ENCODE measurements around the gene NLRP6. TPM values are rescaled to one million over a fixed set of nuclear protein-coding genes. Genes with fewer than 3 reads are reported as not detected.
A peak's percentile ranks its signal among the peaks of the same experiment; 100 is the strongest.

Gene NLRP6
- total and polyA plus RNA-seq, 2 donors from 2014 or later: 0.32 to 1.6 TPM

DNA sequence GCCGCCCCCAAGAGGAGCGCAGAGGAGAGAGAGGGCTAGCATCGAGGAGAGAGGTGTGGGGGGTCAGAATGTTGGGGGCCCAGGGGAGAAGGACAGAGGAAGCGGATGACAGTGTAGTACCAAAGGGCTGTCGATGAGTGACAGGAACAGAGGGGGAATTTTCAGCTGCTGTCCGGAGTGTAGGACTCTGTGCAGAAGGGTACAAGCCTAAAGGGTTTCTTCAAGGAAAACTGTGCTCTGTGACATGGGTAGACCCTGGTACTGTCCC lies 5.3 kb upstream of the NLRP6 start:
- H3K27ac ChIP-seq (ENCODE audit: low read depth in 2 of 2, low read length in 2 of 2): no peak overlapping the region
- no peaks in the 10 kb centered on the region for H3K9me3 ChIP-seq (ENCODE audit: control insufficient read depth in 2 of 3, insufficient read depth in 1 of 3, low read length in 3 of 3)
- no peak overlapping the region for H3K4me3 ChIP-seq (ENCODE audit: low read length in 3 of 3)
- H3K9ac ChIP-seq (ENCODE audit: low read length in 3 of 3): no peak overlapping the region
- H3K4me1 ChIP-seq (ENCODE audit: control insufficient read depth in 2 of 3, insufficient read depth in 2 of 3, low read depth in 1 of 3, low read length in 3 of 3): no peaks in the 10 kb centered on the region
- no peaks in the 10 kb centered on the region for H3K27me3 ChIP-seq (ENCODE audit: control insufficient read depth, insufficient read depth, low read length)
- no peak for FAIRE-seq
- TF ChIP-seq, protein P1, sequence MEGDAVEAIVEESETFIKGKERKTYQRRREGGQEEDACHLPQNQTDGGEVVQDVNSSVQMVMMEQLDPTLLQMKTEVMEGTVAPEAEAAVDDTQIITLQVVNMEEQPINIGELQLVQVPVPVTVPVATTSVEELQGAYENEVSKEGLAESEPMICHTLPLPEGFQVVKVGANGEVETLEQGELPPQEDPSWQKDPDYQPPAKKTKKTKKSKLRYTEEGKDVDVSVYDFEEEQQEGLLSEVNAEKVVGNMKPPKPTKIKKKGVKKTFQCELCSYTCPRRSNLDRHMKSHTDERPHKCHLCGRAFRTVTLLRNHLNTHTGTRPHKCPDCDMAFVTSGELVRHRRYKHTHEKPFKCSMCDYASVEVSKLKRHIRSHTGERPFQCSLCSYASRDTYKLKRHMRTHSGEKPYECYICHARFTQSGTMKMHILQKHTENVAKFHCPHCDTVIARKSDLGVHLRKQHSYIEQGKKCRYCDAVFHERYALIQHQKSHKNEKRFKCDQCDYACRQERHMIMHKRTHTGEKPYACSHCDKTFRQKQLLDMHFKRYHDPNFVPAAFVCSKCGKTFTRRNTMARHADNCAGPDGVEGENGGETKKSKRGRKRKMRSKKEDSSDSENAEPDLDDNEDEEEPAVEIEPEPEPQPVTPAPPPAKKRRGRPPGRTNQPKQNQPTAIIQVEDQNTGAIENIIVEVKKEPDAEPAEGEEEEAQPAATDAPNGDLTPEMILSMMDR (IDR thresholded peaks at IDR 0.05; ENCODE audit: borderline replicate concordance, extremely low read depth, insufficient read depth): no peak
- H3K36me3 ChIP-seq (ENCODE audit: control insufficient read depth in 2 of 3, insufficient read depth in 3 of 3, low read length in 3 of 3): no peaks in the 10 kb centered on the region
- no peak for DNase-seq
- intact Hi-C loops (cut with DNase I): no loop called here

DNA sequence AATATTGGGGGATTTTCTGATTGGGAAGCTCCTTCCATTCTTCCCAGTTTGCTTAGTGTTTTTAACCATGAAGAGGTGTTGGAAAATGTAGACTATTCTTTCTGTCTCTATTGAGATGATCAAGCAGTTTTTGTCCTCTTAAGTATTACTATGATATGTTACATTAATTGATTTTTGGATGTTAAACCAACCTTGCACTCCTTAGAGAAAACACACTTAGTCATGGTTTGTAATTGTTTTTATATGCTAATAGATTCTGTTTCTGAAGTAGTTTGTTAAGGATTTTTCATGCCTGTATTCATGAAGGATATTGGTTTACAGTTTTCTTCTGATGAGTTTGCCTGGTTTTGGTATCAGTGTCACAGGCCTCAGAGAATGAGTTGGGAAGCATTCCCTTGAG lies 2.0 kb upstream of the NLRP6 start:
- Histone ChIP-seq H3K4me3 (ENCODE audit: low read length in 3 of 3) (no peak overlapping the region), H3K9me3 (ENCODE audit: control insufficient read depth in 2 of 3, insufficient read depth in 1 of 3, low read length in 3 of 3) (no peaks in the 10 kb centered on the region), H3K9ac (ENCODE audit: low read length in 3 of 3) (no peak overlapping the region), H3K27ac (ENCODE audit: low read depth in 2 of 2, low read length in 2 of 2) (no peak overlapping the region), H3K27me3 (ENCODE audit: control insufficient read depth, insufficient read depth, low read length) (peaks cover 7% of the 10 kb centered on the region), H3K4me1 (ENCODE audit: control insufficient read depth in 2 of 3, insufficient read depth in 2 of 3, low read depth in 1 of 3, low read length in 3 of 3) (peaks cover 0 to 9% (median 0%) of the 10 kb centered on the region in 3 donors), H3K36me3 (ENCODE audit: control insufficient read depth in 2 of 3, insufficient read depth in 3 of 3, low read length in 3 of 3) (no peaks in the 10 kb centered on the region)
- DNase-seq (no peak), FAIRE-seq (no peak)
- intact Hi-C loops (cut with DNase I): no loop called here
- TF ChIP-seq, protein P1 (IDR thresholded peaks at IDR 0.05; ENCODE audit: borderline replicate concordance, extremely low read depth, insufficient read depth): no peak

DNA sequence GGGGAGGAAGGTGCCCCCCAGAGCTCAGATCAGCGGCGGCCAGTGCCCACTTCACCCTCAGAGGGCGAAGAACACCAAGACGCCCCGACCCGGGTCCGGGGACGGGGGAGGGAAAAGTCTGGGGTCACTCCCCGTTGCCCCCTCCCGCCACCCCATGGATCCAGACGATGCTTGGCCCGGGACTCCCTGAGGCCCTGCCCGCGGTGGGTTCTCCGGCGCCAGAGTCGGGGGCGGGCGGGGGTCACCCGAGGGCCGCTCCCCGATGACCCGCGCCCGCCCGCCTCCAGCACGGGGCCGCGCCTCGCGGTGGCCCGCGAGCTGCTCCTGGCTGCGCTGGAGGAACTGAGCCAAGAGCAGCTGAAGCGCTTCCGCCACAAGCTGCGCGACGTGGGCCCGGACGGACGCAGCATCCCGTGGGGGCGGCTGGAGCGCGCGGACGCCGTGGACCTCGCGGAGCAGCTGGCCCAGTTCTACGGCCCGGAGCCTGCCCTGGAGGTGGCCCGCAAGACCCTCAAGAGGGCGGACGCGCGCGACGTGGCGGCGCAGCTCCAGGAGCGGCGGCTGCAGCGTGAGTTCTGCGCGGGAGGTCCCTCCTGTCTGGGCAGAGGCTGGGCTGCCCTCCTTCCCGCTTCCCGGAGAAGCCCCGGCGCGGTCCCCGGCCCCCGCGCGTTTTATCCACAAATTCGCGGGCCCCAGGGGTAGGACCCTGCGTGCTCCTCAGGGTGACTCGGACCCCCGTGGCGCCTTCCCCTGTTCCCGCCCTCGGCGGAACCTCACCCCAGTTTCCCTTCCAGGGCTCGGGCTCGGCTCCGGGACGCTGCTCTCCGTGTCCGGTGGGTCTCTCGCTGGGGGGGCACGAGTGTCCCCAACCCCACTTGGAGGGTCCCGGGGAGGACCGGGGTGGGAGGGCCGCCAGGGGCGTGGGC lies 1.1 kb downstream of the NLRP6 start:
- H3K9me3 ChIP-seq (ENCODE audit: control insufficient read depth in 2 of 3, insufficient read depth in 1 of 3, low read length in 3 of 3): no peaks in the 10 kb centered on the region
- peak overlapping the region in 1 of 2 donors; percentile 32 for H3K27ac ChIP-seq (ENCODE audit: low read depth in 2 of 2, low read length in 2 of 2)
- no peak overlapping the region for H3K9ac ChIP-seq (ENCODE audit: low read length in 3 of 3)
- peaks cover 0 to 14% (median 0%) of the 10 kb centered on the region in 3 donors for H3K4me1 ChIP-seq (ENCODE audit: control insufficient read depth in 2 of 3, insufficient read depth in 2 of 3, low read depth in 1 of 3, low read length in 3 of 3)
- peak overlapping the region in 1 of 3 donors; percentile 21 for H3K4me3 ChIP-seq (ENCODE audit: low read length in 3 of 3)
- peaks cover 19% of the 10 kb centered on the region for H3K27me3 ChIP-seq (ENCODE audit: control insufficient read depth, insufficient read depth, low read length)
- intact Hi-C loops (cut with DNase I): no loop called here
- DNase-seq: peak in 2 of 5 donors; percentile 52 to 73
- TF ChIP-seq, protein P1 (IDR thresholded peaks at IDR 0.05; ENCODE audit: borderline replicate concordance, extremely low read depth, insufficient read depth): no peak
- H3K36me3 ChIP-seq (ENCODE audit: control insufficient read depth in 2 of 3, insufficient read depth in 3 of 3, low read length in 3 of 3): no peaks in the 10 kb centered on the region
- no peak for FAIRE-seq

All from kidney (tissue), 14 donors.